HG03103 (cell line): ENCODE data around the gene RANBP6.
"Not testable (repeated sequence)": the region's sequence is repeated elsewhere in the genome, so short reads cannot be mapped to it uniquely, and the experiment has no call there.

ENCODE experiments used
- ATAC-seq: cut with Tn5 transposase; IDR thresholded peaks from one replicate; pipeline ENCODE4 v1.9.1; 2021; ENCODE audit warnings: low read depth; ENCODE audit not compliant: unreplicated experiment

RANBP6 gene

GRCh38 chr9:6015278-6016157, at the start of gene RANBP6:
TSS of gene RANBP6 (minus strand) at chr9:6015624. CDS start at chr9:6015607, 17 bp downstream.
- ATAC-seq: peak; percentile 100

- not testable (repeated sequence) for ATAC-seq
Observed at GRCh38 chr9:6063146-6063545, 47.7 kb upstream of the RANBP6 start.

DNA sequence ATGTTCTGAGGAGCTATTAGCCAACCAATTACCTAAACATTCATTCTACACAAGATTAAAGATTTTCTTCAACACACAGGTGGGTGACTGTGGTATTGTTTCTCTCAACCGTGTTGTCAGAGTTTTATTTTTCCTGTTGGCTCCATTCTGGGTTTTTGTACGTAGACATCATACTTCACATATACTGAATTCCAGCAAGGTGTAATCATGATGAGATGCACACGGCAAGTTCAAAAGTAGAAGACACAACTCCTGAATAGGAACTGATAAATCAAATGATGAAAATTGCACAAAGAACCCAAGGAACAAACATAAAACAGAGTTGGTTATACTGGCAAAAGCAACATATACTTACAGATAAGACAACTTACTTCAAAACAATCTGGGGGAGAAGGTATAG, 40.2 kb upstream of the RANBP6 start:
- no peak for ATAC-seq

DNA sequence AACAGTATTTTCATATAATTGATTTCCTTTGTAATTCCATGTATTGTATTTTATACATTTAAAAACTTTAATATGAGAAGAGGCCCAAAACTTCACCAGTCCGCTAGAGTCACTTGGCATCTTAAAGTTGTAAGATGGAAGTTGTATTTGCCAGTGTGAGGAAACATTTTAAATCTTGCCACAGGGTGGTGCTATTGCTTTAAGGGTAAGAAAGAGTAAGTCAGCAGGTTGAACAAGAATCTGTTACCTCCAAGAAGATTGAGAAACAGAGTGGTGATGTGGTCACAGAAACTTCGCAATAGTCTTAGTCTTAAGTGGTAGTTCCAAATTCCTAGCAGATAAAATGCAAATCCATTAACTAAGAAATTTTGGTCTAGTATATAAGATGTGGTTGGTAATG, 39.8 kb upstream of the RANBP6 start:
- no peak for ATAC-seq

DNA sequence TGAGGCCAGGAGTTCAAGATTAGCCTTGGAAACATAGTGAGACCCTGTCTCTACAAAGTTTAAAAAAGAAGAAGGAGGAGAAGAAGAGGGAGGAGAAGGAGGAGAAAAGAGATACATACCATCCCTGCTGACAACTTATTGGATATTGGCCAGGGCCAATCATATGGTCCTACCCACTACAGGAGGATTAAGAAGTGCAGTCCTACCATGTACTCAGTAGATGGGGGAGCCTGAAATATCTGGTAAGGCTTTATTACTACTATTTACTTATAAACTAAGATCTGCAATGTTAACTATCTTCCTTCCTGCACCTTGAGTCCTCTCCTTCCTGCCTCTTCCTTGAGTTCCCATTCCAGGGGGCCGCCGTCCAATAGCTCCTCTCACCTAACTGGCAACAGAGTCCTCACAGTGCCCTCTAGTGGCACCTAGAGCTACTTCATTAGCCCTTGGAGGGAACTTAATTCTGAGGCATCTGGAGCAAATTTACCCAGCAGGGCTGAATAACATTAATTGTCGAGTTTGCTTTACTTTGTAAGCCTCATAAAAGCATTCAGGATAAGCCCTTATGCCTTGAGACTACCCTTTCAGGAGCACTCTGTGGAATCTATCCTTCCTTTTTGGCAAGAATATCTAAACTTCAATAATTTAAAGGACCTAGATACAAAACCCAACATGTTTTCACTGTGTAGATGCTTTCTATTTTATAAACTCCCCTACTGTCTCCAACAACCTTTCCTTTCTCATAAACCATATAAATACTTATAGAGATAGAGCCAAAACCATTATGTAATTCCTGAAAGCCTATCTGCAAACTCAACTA, 39.1 kb upstream of the RANBP6 start:
- no peak for ATAC-seq

GRCh38 chr9:6052293-6052919, 37.0 kb upstream of the RANBP6 start:
- no peak for ATAC-seq

- peak; percentile 63 for ATAC-seq
Observed at GRCh38 chr9:6051511-6051950, 36.1 kb upstream of the RANBP6 start.

- ATAC-seq: peak; percentile 61
Observed at GRCh38 chr9:6049798-6050197, 34.4 kb upstream of the RANBP6 start.

GRCh38 chr9:6048039-6048438, 32.6 kb upstream of the RANBP6 start:
- ATAC-seq: no peak

DNA sequence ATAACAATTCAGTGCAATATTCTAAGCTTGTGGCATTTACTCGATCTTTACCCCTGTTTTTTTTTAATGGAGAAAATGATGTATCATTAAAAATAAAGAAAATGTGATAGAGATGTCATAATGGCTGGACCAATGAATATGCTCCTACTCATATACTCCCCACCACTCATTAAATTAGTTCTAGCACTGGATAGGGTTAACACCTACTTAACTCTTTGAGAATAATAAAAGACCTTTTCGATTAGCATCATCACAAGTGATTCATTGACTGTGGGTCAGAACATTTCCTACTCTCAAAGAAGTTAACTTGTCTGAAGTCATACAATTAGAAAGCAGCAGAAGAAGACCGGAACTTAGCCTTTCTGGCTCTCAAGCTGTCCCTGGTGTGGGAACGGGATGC, 31.6 kb upstream of the RANBP6 start:
- no peak for ATAC-seq

- ATAC-seq: no peak
Observed at GRCh38 chr9:6045364-6045763, 29.9 kb upstream of the RANBP6 start.

GRCh38 chr9:6040077-6040476, 24.7 kb upstream of the RANBP6 start:
- ATAC-seq: no peak

DNA sequence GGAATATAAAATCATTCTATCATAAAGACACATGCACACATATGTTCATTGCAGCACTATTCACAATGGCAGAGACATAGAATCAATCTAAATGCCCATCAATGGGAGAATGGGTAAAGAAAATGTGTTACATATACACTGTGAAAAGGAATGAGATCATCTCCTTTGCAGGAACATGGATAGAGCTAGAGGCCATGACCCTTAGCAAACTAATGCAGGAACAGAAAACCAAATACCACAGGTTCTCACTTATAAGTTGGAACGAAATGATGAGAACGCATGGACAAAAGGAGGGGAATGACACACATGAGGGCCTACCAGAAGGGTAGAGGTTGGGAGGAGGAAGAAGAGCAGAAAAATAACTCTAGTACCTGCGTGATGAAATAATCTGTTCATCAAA, 21.0 kb upstream of the RANBP6 start:
- ATAC-seq: no peak

- no peak for ATAC-seq
Observed at GRCh38 chr9:6034954-6035353, 19.5 kb upstream of the RANBP6 start.

DNA sequence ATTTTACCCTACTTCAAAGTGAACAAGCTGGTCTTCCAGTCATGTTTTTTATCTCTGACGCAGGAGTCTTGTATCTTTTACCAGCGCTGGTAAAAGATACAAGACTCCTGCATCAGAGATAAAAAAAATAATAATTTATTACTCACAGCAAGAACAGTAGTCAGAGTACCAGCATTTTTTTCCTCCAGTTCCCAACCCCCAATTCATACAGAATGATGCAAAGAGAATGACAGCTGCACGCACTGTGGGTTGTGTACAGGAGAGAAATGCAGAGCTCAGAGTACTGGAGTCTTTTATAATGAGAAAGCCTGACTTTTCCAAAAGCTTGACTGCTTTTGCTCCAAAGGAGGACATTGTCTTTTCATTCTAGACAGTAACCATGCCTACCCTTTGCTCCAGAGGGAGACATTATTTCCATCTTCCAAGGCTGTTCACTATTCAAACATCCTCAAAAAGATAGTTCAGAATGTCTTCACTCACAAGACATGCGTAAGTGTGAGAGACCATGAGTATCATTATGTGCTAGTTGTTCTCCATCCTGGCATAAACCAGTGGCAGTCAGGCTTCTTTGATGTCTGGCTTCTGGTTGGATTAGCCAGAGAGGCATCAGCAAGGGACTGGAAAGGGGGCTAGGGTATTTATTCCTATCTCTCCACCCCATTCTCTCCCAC, 14.3 kb upstream of the RANBP6 start:
- no peak for ATAC-seq

DNA sequence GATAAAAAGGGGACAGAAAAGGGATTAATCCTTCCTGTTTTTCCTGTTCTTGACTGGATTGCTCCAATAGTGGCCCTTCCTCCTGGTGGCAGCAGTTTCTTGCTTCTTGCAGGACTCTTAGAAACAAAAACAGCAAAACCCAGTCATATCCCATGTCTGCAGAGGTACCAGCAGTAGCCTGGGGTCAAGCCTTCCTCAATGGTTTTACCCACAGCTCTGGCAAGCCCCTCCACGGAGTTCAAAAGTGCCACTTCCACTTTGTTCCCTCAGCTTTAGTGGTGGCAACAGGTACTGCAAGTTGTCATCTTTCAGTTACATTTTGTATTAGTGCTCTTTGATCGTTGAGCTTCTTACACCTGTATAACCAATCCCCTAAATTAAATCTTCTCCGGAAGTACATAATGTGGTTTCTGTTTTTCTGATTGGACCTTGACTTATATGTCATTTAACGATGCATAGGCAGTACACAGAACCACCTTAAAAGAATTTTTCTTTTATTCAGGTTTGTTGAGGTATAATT, 8.7 kb upstream of the RANBP6 start:
- ATAC-seq: peak; percentile 79

- ATAC-seq: not testable (repeated sequence)
Observed at GRCh38 chr9:6016975-6017374, 1.6 kb upstream of the RANBP6 start.

DNA sequence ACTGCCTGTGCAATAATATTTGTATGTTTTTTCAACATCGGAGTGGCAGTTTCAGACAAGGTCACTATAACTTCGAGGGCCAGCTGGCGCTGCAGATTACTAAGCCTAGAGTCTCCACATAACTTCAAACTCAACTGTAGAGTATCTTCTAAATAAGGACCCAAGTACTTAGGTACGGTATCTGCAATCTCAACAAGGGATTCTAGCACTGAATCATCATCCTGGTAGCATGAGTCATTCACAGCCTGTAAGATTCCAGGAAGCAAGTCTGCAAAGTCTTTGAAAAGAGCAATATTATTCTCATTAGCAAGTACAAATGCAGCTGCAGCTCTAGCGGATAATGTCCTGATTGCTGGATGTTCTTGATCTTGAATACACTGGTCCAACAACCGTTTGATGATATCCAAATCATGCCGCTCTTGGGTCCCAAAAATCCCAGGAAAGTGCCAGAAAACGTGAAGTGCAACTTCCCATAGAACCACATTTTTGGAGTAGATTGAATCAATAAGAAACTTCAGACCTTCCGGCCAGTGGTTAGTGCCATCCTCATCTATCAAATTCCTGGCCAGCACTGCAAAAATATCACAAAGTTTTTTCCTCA, 654 bp downstream of the RANBP6 start:
- ATAC-seq: no peak

DNA sequence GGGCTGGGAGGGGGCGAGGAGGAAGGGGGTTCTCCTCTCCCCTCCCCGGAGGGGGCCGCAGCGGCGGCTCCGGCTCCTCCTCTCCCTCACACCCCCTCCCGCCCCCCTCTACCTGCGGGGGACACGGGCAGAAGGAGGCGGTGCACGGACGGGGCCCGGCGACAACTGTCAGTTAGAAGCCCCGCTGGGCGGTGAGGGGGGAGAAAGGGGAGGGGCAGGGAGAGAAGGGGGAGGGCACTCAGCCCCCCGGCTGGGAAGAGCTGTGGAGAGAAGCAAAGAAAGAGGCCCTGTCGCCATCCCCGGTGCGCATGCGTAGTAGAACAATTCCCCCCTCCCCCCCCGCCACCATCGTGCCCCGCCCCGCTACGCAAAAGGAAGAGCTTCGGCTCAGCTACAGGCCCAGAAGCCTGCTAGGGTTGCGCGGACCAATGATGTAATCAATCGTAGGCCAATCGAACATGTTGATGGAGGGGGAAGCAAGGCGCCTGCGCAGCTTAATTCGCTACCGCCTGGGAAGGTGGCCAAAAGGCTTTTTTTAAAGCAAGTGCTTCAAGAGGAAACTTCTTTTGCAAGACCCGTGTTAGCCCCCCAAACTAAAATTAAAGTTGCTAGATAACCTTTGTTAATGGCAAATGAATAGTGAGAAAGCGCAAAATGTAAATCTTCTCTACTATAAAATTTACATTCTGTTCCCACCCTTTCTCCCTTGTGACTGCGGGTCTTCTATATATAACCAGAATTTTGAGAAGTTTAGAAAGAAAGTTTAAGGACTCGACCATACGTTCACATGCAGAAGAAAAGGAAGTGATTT, 7.0 kb downstream of the RANBP6 start:
- ATAC-seq: peak; percentile 63
